Upper lobe of left lung (tissue), 6 donors: ENCODE results near the gene VAV3. TPM values are rescaled to one million over a fixed set of nuclear protein-coding genes. Genes with fewer than 3 reads are reported as not detected.

ENCODE experiments used
- ATAC-seq, 2 donors: fragments of 200-7000 bp; cut with Tn5 transposase; one replicate each; pipeline ENCODE4 v1.9.1; 2022; ENCODE audit warnings: mild to moderate bottlenecking in 2 of 2, moderate library complexity in 2 of 2; ENCODE audit not compliant: low FRiP score in 2 of 2
- DNase-seq, 2 donors: peaks; one replicate each; pipeline ENCODE4 v3.0.0-alpha.2; 2019 to 2020
- H3K27ac ChIP-seq, 4 donors: fragments of 200-600 bp; sonication (generic); one replicate each; pipeline ENCODE4 v1.5.1; 2016 to 2019
- H3K27me3 ChIP-seq, 4 donors: fragments of 200-600 bp; sonication (generic); one replicate each; pipeline ENCODE4 v1.5.1; 2017 to 2019
- H3K36me3 ChIP-seq, 4 donors: fragments of 200-600 bp; sonication (generic); one replicate each; pipeline ENCODE4 v1.5.1; 2016 to 2019
- H3K4me1 ChIP-seq, 4 donors: fragments of 200-600 bp; sonication (generic); one replicate each; pipeline ENCODE4 v1.5.1; 2018 to 2019
- H3K4me3 ChIP-seq, 4 donors: fragments of 200-600 bp; sonication (generic); one replicate each; pipeline ENCODE4 v1.5.1; 2017 to 2019; ENCODE audit warnings: mild to moderate bottlenecking in 2 of 4, moderate library complexity in 1 of 4
- H3K9me3 ChIP-seq, 4 donors: fragments of 200-600 bp; sonication (generic); one replicate each; pipeline ENCODE4 v1.5.1; 2018 to 2019
- CTCF ChIP-seq, 6 experiments: fragments of 450-650 bp in 4 of 6; fragments of 200-600 bp in 2 of 6; sonication (generic) in 2 of 6; IDR thresholded peaks; one replicate each; pipeline ENCODE4 v1.5.1; 2016 to 2019; ENCODE audit warnings: antibody characterized with exemption in 6 of 6
- EP300 ChIP-seq, 4 donors: sonication (generic); formaldehyde crosslinking; IDR thresholded peaks; one replicate each; pipeline ENCODE4 v1.5.1; 2017; ENCODE audit warnings: antibody characterized with exemption in 4 of 4, control low read depth in 2 of 4
- POLR2A ChIP-seq, 4 donors: fragments of 450-650 bp; IDR thresholded peaks; one replicate each; pipeline ENCODE4 v1.5.1; 2016 to 2017; ENCODE audit warnings: antibody characterized with exemption in 4 of 4, mild to moderate bottlenecking in 2 of 4
- POLR2AphosphoS5 ChIP-seq, 2 donors: sonication (generic); formaldehyde crosslinking; IDR thresholded peaks; one replicate each; pipeline ENCODE4 v1.5.1; 2017; ENCODE audit warnings: antibody characterized with exemption in 2 of 2
- WGBS, 2 donors: methylation state at CpG; one replicate each; pipeline ENCODE4 v1.1.5; 2017 to 2018; 5-methylcytosine and 5-hydroxymethylcytosine counted together
- total RNA-seq, 6 donors: library from RNA; depleted of rRNA in 4 of 6; stranded (reverse); fragments of >200 nt in 4 of 6; gene quantifications; one replicate each; pipeline versions ENCODE4 v1.1.0 to v1.2.1, GENCODE V29; 2016 to 2021
- donor health status: DM: no; HTN: no; CAD: no; lungs with moderate emphysema.
- donor health status: DM: no; HTN: yes; CAD: no; lungs with severe emphysema.

Gene VAV3
- total RNA-seq, 6 donors from 2014 or later, result 5.9 to 13.6 (median 7.8) TPM

- WGBS, 2 donors, result 69 to 74% methylated on average over 3 of the region's 3 CpGs
- no peak for ATAC-seq
- TF ChIP-seq CTCF (IDR thresholded peaks at IDR 0.05), result no peak
- no peak for TF ChIP-seq POLR2AphosphoS5 (IDR thresholded peaks at IDR 0.05)
- no peak for TF ChIP-seq EP300 (IDR thresholded peaks at IDR 0.05)
- no peak for TF ChIP-seq POLR2A (IDR thresholded peaks at IDR 0.05)
- no peaks in the 10 kb centered on the region for H3K27me3 ChIP-seq
- no peak overlapping the region for H3K27ac ChIP-seq
- H3K9me3 ChIP-seq, result no peaks in the 10 kb centered on the region
- no peak overlapping the region for H3K4me3 ChIP-seq
- no peaks in the 10 kb centered on the region for H3K4me1 ChIP-seq
- DNase-seq, result no peak
- H3K36me3 ChIP-seq, result no peaks in the 10 kb centered on the region
Measured at GRCh38 chr1:107600607-107601160, 364.3 kb downstream of the VAV3 start.

- Histone ChIP-seq H3K27me3 (no peaks in the 10 kb centered on the region), H3K9me3 (no peaks in the 10 kb centered on the region), H3K36me3 (no peaks in the 10 kb centered on the region), H3K27ac (no peak overlapping the region), H3K4me1 (no peaks in the 10 kb centered on the region), H3K4me3 (no peak overlapping the region)
- DNase-seq (no peak), ATAC-seq (no peak)
- WGBS, 2 donors, result 67 to 68% methylated on average over 3 of the region's 3 CpGs
- TF ChIP-seq POLR2A (IDR thresholded peaks at IDR 0.05), result no peak
- TF ChIP-seq EP300 (IDR thresholded peaks at IDR 0.05), result no peak
- no peak for TF ChIP-seq POLR2AphosphoS5 (IDR thresholded peaks at IDR 0.05)
- TF ChIP-seq CTCF (IDR thresholded peaks at IDR 0.05), result no peak
Measured at GRCh38 chr1:107599220-107599619, 365.8 kb downstream of the VAV3 start.

- Histone ChIP-seq H3K4me3 (no peak overlapping the region), H3K27me3 (no peaks in the 10 kb centered on the region), H3K36me3 (no peaks in the 10 kb centered on the region), H3K27ac (no peak overlapping the region), H3K4me1 (no peaks in the 10 kb centered on the region), H3K9me3 (no peaks in the 10 kb centered on the region)
- ATAC-seq (no peak), DNase-seq (no peak)
- TF ChIP-seq POLR2A (IDR thresholded peaks at IDR 0.05), result no peak
- no peak for TF ChIP-seq CTCF (IDR thresholded peaks at IDR 0.05)
- TF ChIP-seq POLR2AphosphoS5 (IDR thresholded peaks at IDR 0.05), result no peak
- TF ChIP-seq EP300 (IDR thresholded peaks at IDR 0.05), result no peak
Measured at GRCh38 chr1:107597290-107597689, 367.7 kb downstream of the VAV3 start.

- Histone ChIP-seq H3K4me3 (no peak overlapping the region), H3K27ac (no peak overlapping the region), H3K9me3 (no peaks in the 10 kb centered on the region), H3K27me3 (no peaks in the 10 kb centered on the region), H3K36me3 (no peaks in the 10 kb centered on the region), H3K4me1 (no peaks in the 10 kb centered on the region)
- no peak for ATAC-seq
- WGBS, 2 donors, result 79 to 86% methylated on average over 1 of the region's 1 CpG
- no peak for DNase-seq
- no peak for TF ChIP-seq POLR2A (IDR thresholded peaks at IDR 0.05)
- TF ChIP-seq EP300 (IDR thresholded peaks at IDR 0.05), result no peak
- no peak for TF ChIP-seq CTCF (IDR thresholded peaks at IDR 0.05)
- no peak for TF ChIP-seq POLR2AphosphoS5 (IDR thresholded peaks at IDR 0.05)
Measured at GRCh38 chr1:107594536-107594935, 370.4 kb downstream of the VAV3 start.

GRCh38 chr1:107593501-107594209, 371.3 kb downstream of the VAV3 start:
- no peaks in the 10 kb centered on the region for H3K27me3 ChIP-seq
- TF ChIP-seq CTCF (IDR thresholded peaks at IDR 0.05), result no peak
- TF ChIP-seq POLR2A (IDR thresholded peaks at IDR 0.05), result no peak
- TF ChIP-seq EP300 (IDR thresholded peaks at IDR 0.05), result no peak
- TF ChIP-seq POLR2AphosphoS5 (IDR thresholded peaks at IDR 0.05), result no peak
- H3K4me3 ChIP-seq, result no peak overlapping the region
- DNase-seq, result no peak
- H3K36me3 ChIP-seq, result no peaks in the 10 kb centered on the region
- H3K9me3 ChIP-seq, result no peaks in the 10 kb centered on the region
- H3K4me1 ChIP-seq, result no peaks in the 10 kb centered on the region
- no peak overlapping the region for H3K27ac ChIP-seq
- no peak for ATAC-seq
- 50 to 60% methylated on average over 2 of the region's 2 CpGs for WGBS, 2 donors
